Measurements from ENCODE around the gene EEF1G. TPM values are rescaled to one million over a fixed set of nuclear protein-coding genes. Genes with fewer than 3 reads are reported as not detected.

EEF1G gene
- total and polyA plus RNA-seq, 4 donors, result 787 to 1,857 (median 1,119) TPM

- Histone ChIP-seq H3K4me3 (ENCODE audit: low read length in 2 of 2) (no peak overlapping the region), H3K27me3 (ENCODE audit: control insufficient read depth in 1 of 2, insufficient read depth in 2 of 2, low read length in 1 of 2) (no peaks in the 10 kb centered on the region), H3K36me3 (ENCODE audit: control insufficient read depth in 1 of 2, insufficient read depth in 2 of 2, low read length in 1 of 2) (no peaks in the 10 kb centered on the region), H3K27ac (ENCODE audit: low read depth in 1 of 2, low read length in 2 of 2) (peak overlapping the region; percentile 37 to 68), H3K9me3 (ENCODE audit: control insufficient read depth, low read length) (no peaks in the 10 kb centered on the region), H3K4me1 (ENCODE audit: control insufficient read depth in 1 of 2, insufficient read depth in 2 of 2, low read length in 2 of 2) (no peaks in the 10 kb centered on the region)
- DNase-seq (no peak), ATAC-seq (ENCODE audit: low FRiP score) (no peak)
- 13 to 15% methylated on average over 15 of the region's 15 CpGs for WGBS, 2 donors
- intact Hi-C loops (cut with DNase I), result no loop called here
Measured at GRCh38 chr11:62613291-62613778, 39.6 kb upstream of the EEF1G start.

GRCh38 chr11:62612366-62613290, 38.9 kb upstream of the EEF1G start, which contains the start of the genes EML3 and ROM1:
EML3 (minus strand) TSS chr11:62612775; CDS start chr11:62612457, 318 bp downstream.
ROM1 (plus strand) TSS chr11:62613257; CDS start chr11:62613282, 25 bp downstream.
- DNase-seq (peak; percentile 95 to 97), ATAC-seq (ENCODE audit: low FRiP score) (peak; percentile 91)
- peak within 1 kb of the TSS; percentile 76 to 80 for H3K27ac ChIP-seq (ENCODE audit: low read depth in 1 of 2, low read length in 2 of 2)
- peaks cover 0 to 2% of the 10 kb centered on the region in 2 donors for H3K36me3 ChIP-seq (ENCODE audit: control insufficient read depth in 1 of 2, insufficient read depth in 2 of 2, low read length in 1 of 2)
- H3K4me3 ChIP-seq (ENCODE audit: low read length in 2 of 2), result peak within 1 kb of the TSS; percentile 65 to 76
- 1% methylated on average over 33 to 91 of the region's 91 CpGs for whole genome bisulfite sequencing, 2 donors
- no peaks in the 10 kb centered on the region for H3K4me1 ChIP-seq (ENCODE audit: control insufficient read depth in 1 of 2, insufficient read depth in 2 of 2, low read length in 2 of 2)
- no peaks in the 10 kb centered on the region for H3K9me3 ChIP-seq (ENCODE audit: control insufficient read depth, low read length)
- no peaks in the 10 kb centered on the region for H3K27me3 ChIP-seq (ENCODE audit: control insufficient read depth in 1 of 2, insufficient read depth in 2 of 2, low read length in 1 of 2)
- intact Hi-C loops (cut with DNase I), result no loop called here

- Histone ChIP-seq H3K4me1 (ENCODE audit: control insufficient read depth in 1 of 2, insufficient read depth in 2 of 2, low read length in 2 of 2) (no peaks in the 10 kb centered on the region), H3K27ac (ENCODE audit: low read depth in 1 of 2, low read length in 2 of 2) (peak overlapping the region; percentile 76 to 80), H3K36me3 (ENCODE audit: control insufficient read depth in 1 of 2, insufficient read depth in 2 of 2, low read length in 1 of 2) (peaks cover 0 to 2% of the 10 kb centered on the region in 2 donors), H3K27me3 (ENCODE audit: control insufficient read depth in 1 of 2, insufficient read depth in 2 of 2, low read length in 1 of 2) (no peaks in the 10 kb centered on the region), H3K4me3 (ENCODE audit: low read length in 2 of 2) (peak overlapping the region; percentile 65 to 76), H3K9me3 (ENCODE audit: control insufficient read depth, low read length) (no peaks in the 10 kb centered on the region)
- WGBS, 2 donors, result 0% methylated on average over 32 to 34 of the region's 34 CpGs
- ATAC-seq (ENCODE audit: low FRiP score) (peak; percentile 17), DNase-seq (peak; percentile 81 to 82)
- intact Hi-C loops (cut with DNase I), result no loop called here
Measured at GRCh38 chr11:62611705-62612365, 38.1 kb upstream of the EEF1G start.

GRCh38 chr11:62610814-62611704, 37.4 kb upstream of the EEF1G start:
- Histone ChIP-seq H3K36me3 (ENCODE audit: control insufficient read depth in 1 of 2, insufficient read depth in 2 of 2, low read length in 1 of 2) (peaks cover 0 to 2% of the 10 kb centered on the region in 2 donors), H3K27ac (ENCODE audit: low read depth in 1 of 2, low read length in 2 of 2) (peak overlapping the region in 1 of 2 donors; percentile 28), H3K4me3 (ENCODE audit: low read length in 2 of 2) (peak overlapping the region; percentile 65 to 76), H3K9me3 (ENCODE audit: control insufficient read depth, low read length) (no peaks in the 10 kb centered on the region), H3K4me1 (ENCODE audit: control insufficient read depth in 1 of 2, insufficient read depth in 2 of 2, low read length in 2 of 2) (no peaks in the 10 kb centered on the region), H3K27me3 (ENCODE audit: control insufficient read depth in 1 of 2, insufficient read depth in 2 of 2, low read length in 1 of 2) (no peaks in the 10 kb centered on the region)
- 64 to 71% methylated on average over 27 to 28 of the region's 28 CpGs for WGBS, 2 donors
- DNase-seq, result no peak
- no peak for ATAC-seq (ENCODE audit: low FRiP score)
- intact Hi-C loops (cut with DNase I), result no loop called here

GRCh38 chr11:62610403-62610802, 36.7 kb upstream of the EEF1G start:
- no peaks in the 10 kb centered on the region for H3K4me1 ChIP-seq (ENCODE audit: control insufficient read depth in 1 of 2, insufficient read depth in 2 of 2, low read length in 2 of 2)
- WGBS, 2 donors, result 91 to 92% methylated on average over 6 of the region's 6 CpGs
- DNase-seq (no peak), ATAC-seq (ENCODE audit: low FRiP score) (no peak)
- intact Hi-C loops (cut with DNase I), result no loop called here
- H3K27me3 ChIP-seq (ENCODE audit: control insufficient read depth in 1 of 2, insufficient read depth in 2 of 2, low read length in 1 of 2), result no peaks in the 10 kb centered on the region
- H3K36me3 ChIP-seq (ENCODE audit: control insufficient read depth in 1 of 2, insufficient read depth in 2 of 2, low read length in 1 of 2), result peaks cover 0 to 2% of the 10 kb centered on the region in 2 donors
- no peaks in the 10 kb centered on the region for H3K9me3 ChIP-seq (ENCODE audit: control insufficient read depth, low read length)
- no peak overlapping the region for H3K4me3 ChIP-seq (ENCODE audit: low read length in 2 of 2)
- no peak overlapping the region for H3K27ac ChIP-seq (ENCODE audit: low read depth in 1 of 2, low read length in 2 of 2)

- ATAC-seq (ENCODE audit: low FRiP score), result no peak
Measured at GRCh38 chr11:62608776-62609175, 35.1 kb upstream of the EEF1G start.

GRCh38 chr11:62607714-62608113, 34.0 kb upstream of the EEF1G start:
- no peak for DNase-seq
- Histone ChIP-seq H3K4me3 (ENCODE audit: low read length in 2 of 2) (no peak overlapping the region), H3K4me1 (ENCODE audit: control insufficient read depth in 1 of 2, insufficient read depth in 2 of 2, low read length in 2 of 2) (no peaks in the 10 kb centered on the region), H3K27me3 (ENCODE audit: control insufficient read depth in 1 of 2, insufficient read depth in 2 of 2, low read length in 1 of 2) (no peaks in the 10 kb centered on the region), H3K9me3 (ENCODE audit: control insufficient read depth, low read length) (no peaks in the 10 kb centered on the region), H3K36me3 (ENCODE audit: control insufficient read depth in 1 of 2, insufficient read depth in 2 of 2, low read length in 1 of 2) (peaks cover 0 to 2% of the 10 kb centered on the region in 2 donors), H3K27ac (ENCODE audit: low read depth in 1 of 2, low read length in 2 of 2) (no peak overlapping the region)
- ATAC-seq (ENCODE audit: low FRiP score), result no peak
- intact Hi-C loops (cut with DNase I), result no loop called here
- 79 to 87% methylated on average over 4 of the region's 4 CpGs for WGBS, 2 donors

More at GRCh38 chr11:62608776-62609175, 35.1 kb upstream of the EEF1G start:
- H3K4me1 ChIP-seq (ENCODE audit: control insufficient read depth in 1 of 2, insufficient read depth in 2 of 2, low read length in 2 of 2), result no peaks in the 10 kb centered on the region
- H3K9me3 ChIP-seq (ENCODE audit: control insufficient read depth, low read length), result no peaks in the 10 kb centered on the region
- H3K4me3 ChIP-seq (ENCODE audit: low read length in 2 of 2), result no peak overlapping the region
- WGBS, 2 donors, result 87% methylated on average over 12 of the region's 12 CpGs
- DNase-seq, result no peak
- no peak overlapping the region for H3K27ac ChIP-seq (ENCODE audit: low read depth in 1 of 2, low read length in 2 of 2)
- H3K27me3 ChIP-seq (ENCODE audit: control insufficient read depth in 1 of 2, insufficient read depth in 2 of 2, low read length in 1 of 2), result no peaks in the 10 kb centered on the region
- H3K36me3 ChIP-seq (ENCODE audit: control insufficient read depth in 1 of 2, insufficient read depth in 2 of 2, low read length in 1 of 2), result peaks cover 0 to 2% of the 10 kb centered on the region in 2 donors
- intact Hi-C loops (cut with DNase I), result no loop called here

- no peak overlapping the region for H3K4me3 ChIP-seq (ENCODE audit: low read length in 2 of 2)
- H3K27me3 ChIP-seq (ENCODE audit: control insufficient read depth in 1 of 2, insufficient read depth in 2 of 2, low read length in 1 of 2), result no peaks in the 10 kb centered on the region
- H3K36me3 ChIP-seq (ENCODE audit: control insufficient read depth in 1 of 2, insufficient read depth in 2 of 2, low read length in 1 of 2), result peaks cover 0 to 2% of the 10 kb centered on the region in 2 donors
- H3K4me1 ChIP-seq (ENCODE audit: control insufficient read depth in 1 of 2, insufficient read depth in 2 of 2, low read length in 2 of 2), result no peaks in the 10 kb centered on the region
- WGBS, 2 donors, result 93% methylated on average over 15 of the region's 15 CpGs
- H3K9me3 ChIP-seq (ENCODE audit: control insufficient read depth, low read length), result no peaks in the 10 kb centered on the region
- intact Hi-C loops (cut with DNase I), result no loop called here
- DNase-seq (no peak), ATAC-seq (ENCODE audit: low FRiP score) (no peak)
- H3K27ac ChIP-seq (ENCODE audit: low read depth in 1 of 2, low read length in 2 of 2), result no peak overlapping the region
Measured at GRCh38 chr11:62605902-62606301, 32.2 kb upstream of the EEF1G start.

Measured in aorta (tissue), 5 donors.